Transverse colon (tissue), 4 donors: ENCODE measurements around the gene GCNA. TPM values are rescaled to one million over a fixed set of nuclear protein-coding genes. Genes with fewer than 3 reads are reported as not detected.

Experiments used
- DNase-seq: peaks from one replicate; pipeline ENCODE4 v3.0.0-alpha.2; 2019
- H3K27ac ChIP-seq, 4 donors: fragments of 200-600 bp; sonication (generic); 2 replicates each; pipeline ENCODE4 v1.5.1; 2016 to 2018; ENCODE audit warnings: inconsistent platforms in 4 of 4
- H3K27me3 ChIP-seq: fragments of 200-600 bp; sonication (generic); 2 replicates; pipeline ENCODE4 v1.5.1; 2017; ENCODE audit warnings: inconsistent platforms
- H3K36me3 ChIP-seq, 4 donors: fragments of 200-600 bp; sonication (generic); 2 replicates each; pipeline ENCODE4 v1.5.1; 2017 to 2019; ENCODE audit warnings: inconsistent platforms in 4 of 4
- H3K4me1 ChIP-seq, 4 donors: fragments of 200-600 bp; sonication (generic); 2 replicates each; pipeline ENCODE4 v1.5.1; 2017 to 2020; ENCODE audit warnings: inconsistent platforms in 4 of 4
- H3K4me3 ChIP-seq, 4 donors: fragments of 200-600 bp; sonication (generic); 1 replicate in 1 of 4; 2 replicates in 3 of 4; pipeline versions ENCODE4 v1.5.1 to v1.6.1; 2017 to 2019; ENCODE audit warnings: inconsistent platforms in 4 of 4
- H3K9me3 ChIP-seq, 2 donors: fragments of 200-600 bp; sonication (generic); 2 replicates each; pipeline ENCODE4 v1.5.1; 2017 to 2019; ENCODE audit warnings: inconsistent platforms in 2 of 2
- CTCF ChIP-seq, 5 experiments: fragments of 200-600 bp in 3 of 5; fragments of 450-650 bp in 2 of 5; sonication (generic) in 3 of 5; IDR thresholded peaks; 1 replicate in 2 of 5; 2 replicates in 3 of 5; pipeline ENCODE4 v1.5.1; 2016 to 2017; ENCODE audit warnings: antibody characterized with exemption in 5 of 5, inconsistent platforms in 3 of 5, mild to moderate bottlenecking in 2 of 5, moderate library complexity in 1 of 5
- EP300 ChIP-seq: sonication (generic); formaldehyde crosslinking; IDR thresholded peaks from one replicate; pipeline ENCODE4 v1.6.1; 2017; ENCODE audit warnings: antibody characterized with exemption, low read depth
- POLR2A ChIP-seq: fragments of 450-650 bp; IDR thresholded peaks from one replicate; pipeline ENCODE4 v1.6.1; 2016; ENCODE audit warnings: antibody characterized with exemption, mild to moderate bottlenecking, moderate library complexity
- POLR2AphosphoS5 ChIP-seq, 3 donors: sonication (generic); formaldehyde crosslinking; IDR thresholded peaks; one replicate each; pipeline ENCODE4 v1.6.1; 2016; ENCODE audit warnings: antibody characterized with exemption in 3 of 3
- WGBS, 2 donors: methylation state at CpG; one replicate each; pipeline ENCODE4 v1.1.5; 2018; ENCODE audit warnings: low coverage in 1 of 2; 5-methylcytosine and 5-hydroxymethylcytosine counted together
- in situ Hi-C, 4 donors: fragments of 200-750 bp; cut with MboI; loops; one replicate each; pipeline versions ENCODE4 v1.15.0 to v1.15.1; 2017; ENCODE audit warnings: low sequenced_read_pairs in 3 of 4, low pct_ligation_motif_present in 1 of 4, low pct_unique_long_range_greater_than_20kb in 1 of 4
- intact Hi-C: fragments of 100-400 bp; cut with DNase I; formaldehyde crosslinking; loops from one replicate; pipeline ENCODE4 v1.15.1; 2023; ENCODE audit warnings: low total_unique reads
- total RNA-seq, 4 donors: library from RNA; depleted of rRNA; stranded (reverse); fragments of >200 nt; gene quantifications; one replicate each; pipeline ENCODE4 v1.1.0, GENCODE V29; 2016

The GCNA gene
- total RNA-seq, 4 donors from 2014 or later = 1.9 to 3.7 (median 3.0) TPM

- WGBS, 2 donors = 75% methylated on average over 33 of the region's 43 CpGs; no CpG with 5 or more reads in 1 of the 2 donors
- Histone ChIP-seq H3K4me3 (peak overlapping the region in 1 of 4 donors; percentile 25), H3K4me1 (peaks cover under 1 to 25% (median 16%) of the 10 kb centered on the region in 4 donors), H3K36me3 (no peaks in the 10 kb centered on the region), H3K9me3 (no peaks in the 10 kb centered on the region), H3K27me3 (no peaks in the 10 kb centered on the region), H3K27ac (peak overlapping the region; percentile 68 to 84 (median 82))
- in situ Hi-C loops = no loop called here
- TF ChIP-seq POLR2AphosphoS5 (IDR thresholded peaks at IDR 0.05) (peak in 2 of 3 donors; percentile 33 to 56), CTCF (IDR thresholded peaks at IDR 0.05) (peak in 3 of 5 experiments; percentile 15 to 53 (median 24)), EP300 (no peak), POLR2A (peak; percentile 60)
- intact Hi-C loops = no loop called here
- peak; percentile 81 for DNase-seq
Measured at GRCh38 chrX:71616672-71617529, 38.7 kb downstream of the GCNA start.

- peaks cover 6 to 32% (median 20%) of the 10 kb centered on the region in 4 donors for H3K4me1 ChIP-seq
- peak overlapping the region in 1 of 4 donors; percentile 25 for H3K4me3 ChIP-seq
- no peaks in the 10 kb centered on the region for H3K36me3 ChIP-seq
- peak; percentile 30 for DNase-seq
- no peak for TF ChIP-seq POLR2AphosphoS5 (IDR thresholded peaks at IDR 0.05)
- no peak for TF ChIP-seq EP300
- no peak for TF ChIP-seq CTCF (IDR thresholded peaks at IDR 0.05)
- no peak for TF ChIP-seq POLR2A
- intact Hi-C loops (no loop called here), in situ Hi-C loops (no loop called here)
- no peaks in the 10 kb centered on the region for H3K9me3 ChIP-seq
- peak overlapping the region; percentile 68 to 84 (median 82) for H3K27ac ChIP-seq
- no peaks in the 10 kb centered on the region for H3K27me3 ChIP-seq
- 59% methylated on average over 8 of the region's 8 CpGs; no CpG with 5 or more reads in 1 of the 2 donors for WGBS, 2 donors
Measured at GRCh38 chrX:71617742-71618141, 39.5 kb downstream of the GCNA start.

GRCh38 chrX:71618303-71618721 lies 40.1 kb downstream of the GCNA start, which contains the start of gene CXCR3:
CXCR3 (minus strand) TSS chrX:71618511; CDS start chrX:71618449, 62 bp downstream.
- Histone ChIP-seq H3K4me3 (peak within 1 kb of the TSS in 1 of 4 donors; percentile 25), H3K4me1 (peaks cover 11 to 37% (median 25%) of the 10 kb centered on the region in 4 donors), H3K27ac (peak within 1 kb of the TSS; percentile 68 to 84 (median 82)), H3K27me3 (no peaks in the 10 kb centered on the region), H3K36me3 (no peaks in the 10 kb centered on the region), H3K9me3 (no peaks in the 10 kb centered on the region)
- peak; percentile 52 for DNase-seq
- peak in 1 of 3 donors; percentile 20 for TF ChIP-seq POLR2AphosphoS5 (IDR thresholded peaks at IDR 0.05)
- TF ChIP-seq EP300 = no peak
- intact Hi-C loops (no loop called here), in situ Hi-C loops (no loop called here)
- 49% methylated on average over 3 of the region's 4 CpGs; no CpG with 5 or more reads in 1 of the 2 donors for WGBS, 2 donors

GRCh38 chrX:71618787-71619186 lies 40.5 kb downstream of the GCNA start:
- Histone ChIP-seq H3K36me3 (no peaks in the 10 kb centered on the region), H3K4me1 (peaks cover 16 to 42% (median 30%) of the 10 kb centered on the region in 4 donors), H3K27me3 (no peaks in the 10 kb centered on the region), H3K27ac (peak overlapping the region; percentile 68 to 84 (median 82)), H3K4me3 (no peak overlapping the region), H3K9me3 (no peaks in the 10 kb centered on the region)
- 74% methylated on average over 3 of the region's 3 CpGs; no CpG with 5 or more reads in 1 of the 2 donors for WGBS, 2 donors
- DNase-seq = no peak
- TF ChIP-seq CTCF (IDR thresholded peaks at IDR 0.05) (no peak), POLR2A (no peak), POLR2AphosphoS5 (IDR thresholded peaks at IDR 0.05) (no peak), EP300 (no peak)
- in situ Hi-C loops (no loop called here), intact Hi-C loops (no loop called here)
